Stomach smooth muscle (tissue), 2 donors: ENCODE data around the gene PUS1.
"Not testable (repeated sequence)": the region's sequence is repeated elsewhere in the genome, so short reads cannot be mapped to it uniquely, and the experiment has no call there.

ENCODE experiments used
- H3K27ac ChIP-seq: one replicate; pipeline ENCODE4 v1.7.0; 2013; ENCODE audit warnings: mild to moderate bottlenecking, low read length, inconsistent platforms
- H3K27me3 ChIP-seq, 2 donors: one replicate each; pipeline ENCODE4 v1.7.0; 2013; ENCODE audit warnings: low read length in 2 of 2; ENCODE audit not compliant: insufficient read depth in 2 of 2, control insufficient read depth in 1 of 2
- H3K36me3 ChIP-seq, 2 donors: one replicate each; pipeline ENCODE4 v1.7.0; 2013; ENCODE audit warnings: low read length in 2 of 2; ENCODE audit not compliant: control insufficient read depth in 2 of 2, insufficient read depth in 2 of 2
- H3K4me1 ChIP-seq: one replicate; pipeline ENCODE4 v1.7.0; 2013; ENCODE audit warnings: low read length; ENCODE audit not compliant: control insufficient read depth, insufficient read depth
- H3K4me3 ChIP-seq, 2 donors: one replicate each; pipeline ENCODE4 v1.7.0; 2013; ENCODE audit warnings: low read length in 2 of 2
- H3K9ac ChIP-seq, 2 donors: one replicate each; pipeline ENCODE4 v1.7.0; 2013; ENCODE audit warnings: low read length in 2 of 2, mild to moderate bottlenecking in 1 of 2
- H3K9me3 ChIP-seq, 2 donors: one replicate each; pipeline ENCODE4 v1.7.0; 2013; ENCODE audit warnings: low read length in 2 of 2; ENCODE audit not compliant: control insufficient read depth in 2 of 2
- donor health status: healthy.
- donor health status: Pancreatic carcinoma.

The PUS1 gene

DNA sequence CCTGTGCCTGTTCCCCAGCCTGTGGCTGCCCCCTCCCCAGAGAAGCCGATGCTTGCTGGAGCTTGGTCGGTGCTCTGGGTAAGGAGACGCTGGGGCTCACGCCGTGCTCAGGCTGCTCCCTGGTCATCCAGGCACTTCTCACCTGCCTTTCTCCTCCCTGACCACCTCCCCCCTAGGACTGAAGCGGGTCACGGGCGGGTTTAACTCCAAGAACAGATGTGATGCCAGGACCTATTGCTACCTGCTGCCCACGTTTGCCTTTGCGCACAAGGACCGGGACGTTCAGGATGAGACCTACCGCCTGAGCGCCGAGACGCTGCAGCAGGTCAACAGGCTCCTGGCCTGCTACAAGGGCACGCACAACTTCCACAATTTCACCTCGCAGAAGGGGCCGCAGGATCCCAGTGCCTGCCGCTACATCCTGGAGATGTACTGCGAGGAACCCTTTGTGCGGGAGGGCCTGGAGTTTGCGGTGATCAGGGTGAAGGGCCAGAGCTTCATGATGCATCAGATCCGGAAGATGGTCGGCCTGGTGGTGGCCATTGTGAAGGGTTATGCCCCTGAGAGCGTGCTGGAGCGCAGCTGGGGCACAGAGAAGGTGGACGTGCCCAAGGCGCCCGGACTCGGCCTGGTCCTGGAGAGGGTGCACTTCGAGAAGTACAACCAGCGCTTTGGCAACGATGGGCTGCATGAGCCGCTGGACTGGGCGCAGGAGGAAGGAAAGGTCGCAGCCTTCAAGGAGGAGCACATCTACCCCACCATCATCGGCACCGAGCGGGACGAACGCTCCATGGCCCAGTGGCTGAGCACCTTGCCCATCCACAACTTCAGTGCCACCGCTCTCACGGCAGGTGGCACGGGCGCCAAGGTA, 12.3 kb downstream of the PUS1 start:
- no peaks in the 10 kb centered on the region for H3K9me3 ChIP-seq
- H3K9ac ChIP-seq, result no peak overlapping the region
- no peaks in the 10 kb centered on the region for H3K4me1 ChIP-seq
- no peak overlapping the region for H3K27ac ChIP-seq
- peaks cover 15 to 22% of the 10 kb centered on the region in 2 donors for H3K36me3 ChIP-seq
- H3K27me3 ChIP-seq, result no peaks in the 10 kb centered on the region
- no peak overlapping the region for H3K4me3 ChIP-seq

- H3K27me3 ChIP-seq, result no peaks in the 10 kb centered on the region
- H3K9ac ChIP-seq, result no peak overlapping the region
- H3K27ac ChIP-seq, result no peak overlapping the region
- H3K4me3 ChIP-seq, result no peak overlapping the region
- no peaks in the 10 kb centered on the region for H3K9me3 ChIP-seq
- H3K4me1 ChIP-seq, result no peaks in the 10 kb centered on the region
- peaks cover 15 to 22% of the 10 kb centered on the region in 2 donors for H3K36me3 ChIP-seq
These were observed 12.9 kb downstream of the PUS1 start for GRCh38 chr12:131941987-131942341.

- Histone ChIP-seq H3K27me3 (no peaks in the 10 kb centered on the region), H3K4me3 (no peak overlapping the region), H3K27ac (no peak overlapping the region), H3K9me3 (no peaks in the 10 kb centered on the region), H3K4me1 (no peaks in the 10 kb centered on the region), H3K9ac (no peak overlapping the region), H3K36me3 (peaks cover 15 to 22% of the 10 kb centered on the region in 2 donors)
These were observed 13.6 kb downstream of the PUS1 start for GRCh38 chr12:131942671-131943070.

- H3K4me1 ChIP-seq, result no peaks in the 10 kb centered on the region
- no peak overlapping the region for H3K4me3 ChIP-seq
- peaks cover 15 to 22% of the 10 kb centered on the region in 2 donors for H3K36me3 ChIP-seq
- no peak overlapping the region for H3K27ac ChIP-seq
- no peaks in the 10 kb centered on the region for H3K9me3 ChIP-seq
- no peaks in the 10 kb centered on the region for H3K27me3 ChIP-seq
- no peak overlapping the region for H3K9ac ChIP-seq
These were observed 14.3 kb downstream of the PUS1 start for GRCh38 chr12:131943389-131943788.

DNA sequence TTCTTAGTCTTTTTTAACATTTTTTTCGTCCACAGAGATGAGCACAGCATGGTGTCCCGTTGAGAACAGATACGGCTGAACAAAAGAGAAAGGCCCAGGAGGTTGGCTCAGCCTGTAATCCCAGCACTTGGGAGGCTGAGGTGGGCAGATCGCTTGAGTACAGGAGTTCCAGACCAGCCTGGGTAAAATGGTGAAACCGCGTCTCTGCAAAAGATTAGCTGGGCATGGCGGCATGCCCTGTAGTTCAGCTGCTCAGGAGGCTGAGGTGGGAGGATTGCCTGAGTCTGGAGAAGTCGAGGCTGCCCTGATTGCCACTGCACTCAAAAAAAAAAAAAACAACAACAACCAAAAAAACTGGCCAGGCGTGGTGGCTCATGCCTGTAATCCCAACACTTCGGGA, 14.8 kb downstream of the PUS1 start:
- H3K36me3 ChIP-seq, result peaks cover 15 to 22% of the 10 kb centered on the region in 2 donors
- H3K27ac ChIP-seq, result no peak overlapping the region
- no peak overlapping the region for H3K4me3 ChIP-seq
- H3K9me3 ChIP-seq, result no peaks in the 10 kb centered on the region
- H3K4me1 ChIP-seq, result no peaks in the 10 kb centered on the region
- H3K9ac ChIP-seq, result no peak overlapping the region
- no peaks in the 10 kb centered on the region for H3K27me3 ChIP-seq

GRCh38 chr12:131944601-131945251, 15.7 kb downstream of the PUS1 start:
- Histone ChIP-seq H3K9ac (no peak overlapping the region), H3K9me3 (no peaks in the 10 kb centered on the region), H3K4me3 (no peak overlapping the region), H3K27ac (no peak overlapping the region), H3K36me3 (peaks cover 12 to 17% of the 10 kb centered on the region in 2 donors), H3K27me3 (no peaks in the 10 kb centered on the region), H3K4me1 (no peaks in the 10 kb centered on the region)

- no peak overlapping the region for H3K27ac ChIP-seq
These were observed 17.7 kb downstream of the PUS1 start for GRCh38 chr12:131946757-131947156.

DNA sequence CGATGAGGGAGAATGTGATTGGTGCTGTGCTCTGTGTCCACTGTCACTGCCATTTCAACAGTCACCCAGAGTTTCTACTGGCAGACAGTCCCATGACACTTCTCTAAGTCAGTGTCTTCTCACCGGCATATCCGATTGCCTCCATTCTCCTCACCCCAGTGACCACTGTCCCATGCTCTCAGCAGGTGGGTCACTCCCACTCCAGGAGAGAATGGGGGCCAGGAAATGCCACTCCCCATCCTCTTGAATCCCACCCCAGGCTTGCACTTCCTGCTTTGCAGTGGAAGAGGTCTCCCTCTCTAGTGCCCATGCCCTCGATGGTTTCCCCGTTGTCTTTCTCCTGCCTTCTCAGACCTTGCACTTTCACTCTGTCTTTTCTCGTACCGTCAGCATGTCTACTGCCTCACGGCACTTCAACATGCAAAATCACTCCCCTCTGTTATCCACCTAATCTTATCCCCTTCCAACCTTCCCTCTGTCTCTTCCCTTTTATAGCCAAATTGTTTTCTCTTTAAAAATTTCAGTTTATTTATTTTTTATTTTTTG, 18.5 kb downstream of the PUS1 start:
- Histone ChIP-seq H3K9ac (no peak overlapping the region), H3K36me3 (peaks cover 0 to 4% of the 10 kb centered on the region in 2 donors), H3K4me3 (no peak overlapping the region), H3K4me1 (peaks cover 7% of the 10 kb centered on the region), H3K27me3 (no peaks in the 10 kb centered on the region), H3K27ac (peak overlapping the region; percentile 18), H3K9me3 (no peaks in the 10 kb centered on the region)

More at GRCh38 chr12:131946757-131947156, 17.7 kb downstream of the PUS1 start:
- Histone ChIP-seq H3K27me3 (no peaks in the 10 kb centered on the region), H3K4me3 (no peak overlapping the region), H3K4me1 (peaks cover 7% of the 10 kb centered on the region), H3K36me3 (peaks cover 4 to 8% of the 10 kb centered on the region in 2 donors), H3K9ac (no peak overlapping the region), H3K9me3 (no peaks in the 10 kb centered on the region)

DNA sequence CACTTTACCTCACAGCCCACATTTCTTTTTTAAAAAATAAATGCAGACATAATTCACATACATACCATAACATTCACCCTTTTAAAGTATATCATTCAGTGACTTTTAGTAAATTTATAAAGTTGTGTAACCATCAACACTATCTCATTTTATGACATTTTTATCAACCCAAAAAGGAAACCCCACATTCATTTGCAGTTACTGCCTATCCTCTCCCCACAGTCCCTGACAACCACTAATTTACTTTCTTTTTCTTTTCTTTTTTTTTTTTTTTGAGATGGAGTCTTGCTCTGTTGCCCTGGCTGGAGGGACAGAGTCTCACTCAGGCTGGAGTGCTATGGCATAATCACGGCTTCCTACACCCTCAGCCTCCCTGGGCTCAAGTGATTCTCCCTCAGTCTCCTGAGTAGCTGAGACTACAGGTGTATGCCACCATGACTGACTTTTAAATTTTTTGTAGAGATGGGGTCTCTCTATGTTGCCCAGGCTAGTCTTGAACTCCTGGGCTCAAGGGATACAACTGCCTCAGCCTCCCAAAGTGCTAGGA, 19.2 kb downstream of the PUS1 start:
- no peaks in the 10 kb centered on the region for H3K9me3 ChIP-seq
- H3K36me3 ChIP-seq, result peaks cover 0 to 4% of the 10 kb centered on the region in 2 donors
- no peak overlapping the region for H3K9ac ChIP-seq
- H3K27ac ChIP-seq, result no peak overlapping the region
- no peak overlapping the region for H3K4me3 ChIP-seq
- no peaks in the 10 kb centered on the region for H3K27me3 ChIP-seq
- peaks cover 7% of the 10 kb centered on the region for H3K4me1 ChIP-seq

DNA sequence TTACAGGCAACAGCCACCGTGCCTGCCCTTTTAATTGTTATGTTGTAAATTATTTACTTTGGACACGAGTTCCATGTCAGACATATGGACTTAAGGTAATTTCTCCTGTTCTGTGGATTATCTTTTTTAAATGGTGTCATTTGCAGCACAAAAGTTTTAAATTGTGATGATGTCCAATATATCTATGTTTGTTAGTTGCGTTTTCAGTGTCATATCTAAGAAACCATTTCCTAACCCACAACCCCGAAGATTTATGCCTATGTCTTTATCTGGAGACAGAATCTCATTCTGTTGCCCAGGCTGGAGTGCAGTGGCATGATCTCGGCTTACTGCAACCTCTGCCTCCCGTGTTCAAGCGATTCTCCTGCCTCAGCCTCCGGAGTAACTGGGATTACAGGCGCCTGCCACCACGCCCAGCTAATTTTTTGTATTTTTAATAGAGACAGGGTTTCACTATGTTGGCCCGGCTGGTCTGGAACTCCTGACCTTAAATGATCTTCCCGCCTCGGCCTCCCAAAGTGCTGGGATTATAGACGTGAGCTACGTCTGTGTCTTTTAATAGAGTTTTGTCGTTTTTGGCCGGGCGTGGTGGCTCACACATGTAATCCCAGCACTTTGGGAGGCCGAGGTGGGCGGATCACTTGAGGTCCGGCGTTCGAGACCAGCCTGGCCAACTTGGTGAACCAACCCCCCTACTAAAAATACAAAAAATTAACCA, 19.8 kb downstream of the PUS1 start:
- H3K36me3 ChIP-seq, H3K9me3 ChIP-seq, H3K4me1 ChIP-seq, H3K27me3 ChIP-seq: not testable (repeated sequence)
- Histone ChIP-seq H3K9ac (peak overlapping the region; percentile 39 to 51), H3K4me3 (peak overlapping the region; percentile 59 to 73), H3K27ac (peak overlapping the region; percentile 46)
